T-cell (primary cell): ENCODE data around the gene EFCAB14. TPM values are rescaled to one million over a fixed set of nuclear protein-coding genes. Genes with fewer than 3 reads are reported as not detected.
A peak's percentile ranks its signal among the peaks of the same experiment; 100 is the strongest.

Experiments
- ATAC-seq, 4 experiments: fragments of 200-7000 bp in 3 of 4; fragments of 150-1000 bp in 1 of 4; cut with Tn5 transposase; replicated peaks in 1 of 4; 1 replicate in 3 of 4; 2 replicates in 1 of 4; pipeline ENCODE4 v1.10.0; 2021; ENCODE audit warnings: moderate library complexity in 3 of 4, mild to moderate bottlenecking in 2 of 4, moderate number of reproducible peaks in 1 of 4
- CTCF ChIA-PET, 2 donors: fragments of 300-600 bp; sonication (Branson Sonifier 250); formaldehyde crosslinking; loops; one replicate each; lab custom pipeline; 2022; ENCODE audit warnings: antibody characterized with exemption in 2 of 2; lab: Charles Lee
- POLR2A ChIA-PET, 2 donors: fragments of 300-600 bp; sonication (Branson Sonifier 250); formaldehyde crosslinking; loops; one replicate each; lab custom pipeline; 2022; ENCODE audit warnings: antibody characterized with exemption in 2 of 2; lab: Charles Lee
- DNase-seq, 35 experiments: peaks; one replicate each; pipeline versions ENCODE4 v3.0.0 to v3.0.0-alpha.2; 2013 to 2023
- H3K27ac ChIP-seq: one replicate; pipeline ENCODE4 v1.5.1; 2013; ENCODE audit warnings: low read length
- H3K27me3 ChIP-seq, 2 experiments: replicated peaks in 1 of 2; 1 replicate in 1 of 2; 2 replicates in 1 of 2; pipeline versions ENCODE4 v1.6.1 to v1.7.0; 2013; ENCODE audit warnings: low read length in 1 of 2, mixed read lengths in 1 of 2; ENCODE audit not compliant: control insufficient read depth in 2 of 2, insufficient read depth in 2 of 2; ENCODE audit errors: extremely low read depth in 1 of 2
- H3K36me3 ChIP-seq, 2 donors: 1 replicate in 1 of 2; 2 replicates in 1 of 2; pipeline versions ENCODE4 v1.6.1 to v1.7.0; 2013; ENCODE audit warnings: low read length in 1 of 2; ENCODE audit not compliant: control insufficient read depth in 2 of 2, insufficient read depth in 1 of 2; ENCODE audit errors: extremely low read depth in 1 of 2
- H3K4me1 ChIP-seq, 2 experiments: 1 replicate in 1 of 2; 2 replicates in 1 of 2; pipeline versions ENCODE4 v1.6.1 to v1.7.0; 2013; ENCODE audit warnings: low read length in 2 of 2, mixed read lengths in 1 of 2; ENCODE audit not compliant: insufficient read depth in 2 of 2, control insufficient read depth in 1 of 2; ENCODE audit errors: extremely low read depth in 1 of 2
- H3K4me3 ChIP-seq, 2 donors: 1 replicate in 1 of 2; 2 replicates in 1 of 2; pipeline versions ENCODE4 v1.5.1 to v1.7.0; 2013; ENCODE audit warnings: mild to moderate bottlenecking in 2 of 2, low read length in 1 of 2, moderate library complexity in 1 of 2; ENCODE audit not compliant: control insufficient read depth in 1 of 2; ENCODE audit errors: extremely low read depth in 1 of 2
- H3K9me3 ChIP-seq: 2 replicates; pipeline ENCODE4 v1.7.0; 2013
- H3K27ac Mint-ChIP-seq, 2 donors: one replicate each; pipeline ENCODE4 v1.8.0; 2020 to 2021; ENCODE audit warnings: mild to moderate bottlenecking in 2 of 2, mixed read lengths in 2 of 2
- H3K27me3 Mint-ChIP-seq, 2 donors: one replicate each; pipeline ENCODE4 v1.8.0; 2021 to 2022; ENCODE audit warnings: mixed read lengths in 2 of 2
- H3K36me3 Mint-ChIP-seq: one replicate; pipeline ENCODE4 v1.8.0; 2021; ENCODE audit warnings: mixed read lengths
- H3K4me1 Mint-ChIP-seq, 3 donors: one replicate each; pipeline ENCODE4 v1.8.0; 2020 to 2022; ENCODE audit warnings: mixed read lengths in 3 of 3, mild to moderate bottlenecking in 1 of 3
- H3K4me3 Mint-ChIP-seq, 3 donors: one replicate each; pipeline ENCODE4 v1.8.0; 2020 to 2022; ENCODE audit warnings: mild to moderate bottlenecking in 3 of 3, mixed read lengths in 3 of 3, moderate library complexity in 3 of 3
- H3K9me3 Mint-ChIP-seq, 3 donors: one replicate each; pipeline ENCODE4 v1.8.0; 2020 to 2022; ENCODE audit warnings: mixed read lengths in 3 of 3
- WGBS: methylation state at CpG from one replicate; pipeline ENCODE4 v1.1.5; 2013; ENCODE audit warnings: missing lambda C conversion rate; ENCODE audit not compliant: insufficient coverage; 5-methylcytosine and 5-hydroxymethylcytosine counted together
- total RNA-seq, 35 experiments: library from RNA in 6 of 35; stranded (reverse) in 6 of 35; fragments of 120-200 nt in 1 of 35; gene quantifications; one replicate each; pipeline versions ENCODE4 v1.2.1 to v1.2.4 and lab custom pipeline; 2013 to 2026

Gene EFCAB14
- total RNA-seq, 5 donors from 2014 or later (not counting 1 experiment from before 2014, with no cell fraction given) = 78.0 to 90.2 (median 82.5) TPM

DNA sequence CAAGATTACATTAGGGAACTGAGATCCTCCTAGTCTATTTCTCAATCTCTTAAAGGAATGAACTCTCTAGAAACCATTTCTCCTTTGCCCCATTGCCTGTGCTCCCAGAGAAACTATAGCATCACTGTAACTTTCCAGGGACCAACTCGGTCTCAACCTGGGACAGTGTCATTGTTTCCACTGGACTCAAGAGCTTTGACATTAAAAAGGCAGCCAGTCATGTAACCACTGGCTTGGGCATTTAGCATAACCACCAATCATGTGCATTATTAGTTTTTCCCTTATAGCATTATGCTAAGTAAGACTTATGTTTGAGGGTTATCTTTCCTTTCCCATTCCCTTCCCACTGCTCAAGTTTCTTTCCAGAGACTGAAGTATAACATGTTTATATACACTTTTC, 29.0 kb downstream of the EFCAB14 start:
- DNase-seq = no peak
- H3K36me3 Mint-ChIP-seq = peaks cover 61% of the 10 kb centered on the region
- H3K4me1 ChIP-seq = no peaks in the 10 kb centered on the region
- ATAC-seq = no peak
- H3K9me3 ChIP-seq = no peaks in the 10 kb centered on the region
- 71% methylated on average over 1 of the region's 1 CpG for WGBS
- CTCF ChIA-PET = interaction anchor here in 1 of 2 donors (0.6 kb wide), 1 partner anchor 16 kb away, joined by 3 read pairs; no protein-coding TSS in a partner anchor
- H3K27ac ChIP-seq = no peak overlapping the region
- no peaks in the 10 kb centered on the region for H3K27me3 Mint-ChIP-seq
- no peaks in the 10 kb centered on the region for H3K9me3 Mint-ChIP-seq
- H3K4me3 Mint-ChIP-seq = no peak overlapping the region
- H3K4me1 Mint-ChIP-seq = peaks cover 6 to 17% (median 16%) of the 10 kb centered on the region in 3 donors
- peaks cover 14 to 83% of the 10 kb centered on the region in 2 donors for H3K36me3 ChIP-seq
- POLR2A ChIA-PET = no interaction called here
- peak overlapping the region in 1 of 2 donors; percentile 46 for H3K27ac Mint-ChIP-seq
- H3K27me3 ChIP-seq = no peaks in the 10 kb centered on the region
- H3K4me3 ChIP-seq = no peak overlapping the region

GRCh38 chr1:46689356-46689755, 29.6 kb downstream of the EFCAB14 start:
- Mint-ChIP-seq H3K27me3 (no peaks in the 10 kb centered on the region), H3K27ac (peak overlapping the region in 1 of 2 donors; percentile 4), H3K9me3 (no peaks in the 10 kb centered on the region), H3K4me1 (peaks cover 6 to 17% (median 15%) of the 10 kb centered on the region in 3 donors), H3K36me3 (peaks cover 62% of the 10 kb centered on the region), H3K4me3 (no peak overlapping the region)
- no peak for DNase-seq
- no peak overlapping the region for H3K27ac ChIP-seq
- H3K9me3 ChIP-seq = no peaks in the 10 kb centered on the region
- H3K27me3 ChIP-seq = no peaks in the 10 kb centered on the region
- no peak overlapping the region for H3K4me3 ChIP-seq
- no peaks in the 10 kb centered on the region for H3K4me1 ChIP-seq
- POLR2A ChIA-PET = no interaction called here
- WGBS = no CpG with 5 or more reads among the region's 2 CpGs
- ATAC-seq = no peak
- H3K36me3 ChIP-seq = peaks cover 14 to 88% of the 10 kb centered on the region in 2 donors
- CTCF ChIA-PET = no interaction called here

DNA sequence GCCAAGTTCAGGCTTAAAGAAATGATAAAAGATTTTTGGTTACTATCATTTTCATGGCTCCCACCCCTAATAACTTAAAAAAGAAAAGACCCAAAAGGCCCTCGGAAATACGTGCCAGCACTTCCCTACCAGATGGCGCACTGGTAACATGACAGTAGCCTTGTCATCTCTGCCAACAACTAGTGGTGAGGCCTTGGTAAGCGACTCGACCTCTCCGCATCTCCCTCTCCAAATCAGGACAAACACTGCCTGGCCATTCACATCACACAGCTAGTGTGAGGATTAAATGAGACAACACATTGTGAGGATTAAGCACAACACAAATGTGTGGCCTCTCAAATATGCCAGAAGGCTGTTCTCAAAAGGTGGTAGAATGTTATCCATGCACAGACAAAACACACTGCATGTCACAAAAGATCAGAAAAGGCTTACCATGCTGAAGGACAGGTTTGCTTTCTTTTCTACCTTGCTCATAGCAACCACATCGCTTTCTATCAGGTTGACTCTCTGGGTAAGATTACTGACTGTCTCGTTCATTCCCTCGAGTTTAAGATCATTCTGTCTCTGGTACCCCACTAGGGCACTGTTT, 30.9 kb downstream of the EFCAB14 start:
- 76% methylated on average over 3 of the region's 9 CpGs for WGBS
- Histone ChIP-seq H3K27ac (no peak overlapping the region), H3K27me3 (no peaks in the 10 kb centered on the region), H3K9me3 (no peaks in the 10 kb centered on the region), H3K4me1 (no peaks in the 10 kb centered on the region), H3K4me3 (no peak overlapping the region), H3K36me3 (peaks cover 14 to 97% of the 10 kb centered on the region in 2 donors)
- Mint-ChIP-seq H3K36me3 (peaks cover 72% of the 10 kb centered on the region), H3K9me3 (no peaks in the 10 kb centered on the region), H3K27ac (peak overlapping the region in 1 of 2 donors; percentile 1), H3K27me3 (no peaks in the 10 kb centered on the region), H3K4me1 (peaks cover 5 to 17% (median 13%) of the 10 kb centered on the region in 3 donors), H3K4me3 (no peak overlapping the region)
- ChIA-PET CTCF (no interaction called here), POLR2A (no interaction called here)
- DNase-seq (no peak), ATAC-seq (no peak)

- Mint-ChIP-seq H3K4me3 (peak overlapping the region in 1 of 3 donors; percentile 12), H3K27ac (peak overlapping the region; percentile 37 to 62), H3K36me3 (peaks cover 73% of the 10 kb centered on the region), H3K9me3 (no peaks in the 10 kb centered on the region), H3K4me1 (peaks cover 5 to 17% (median 13%) of the 10 kb centered on the region in 3 donors), H3K27me3 (no peaks in the 10 kb centered on the region)
- Histone ChIP-seq H3K9me3 (no peaks in the 10 kb centered on the region), H3K4me1 (no peaks in the 10 kb centered on the region), H3K27me3 (no peaks in the 10 kb centered on the region), H3K27ac (no peak overlapping the region), H3K4me3 (no peak overlapping the region), H3K36me3 (peaks cover 14 to 97% of the 10 kb centered on the region in 2 donors)
- no CpG with 5 or more reads among the region's 2 CpGs for WGBS
- ChIA-PET POLR2A (interaction anchor here in 1 of 2 donors (0.6 kb wide), 1 partner anchor 15 kb away, joined by 3 read pairs; no protein-coding TSS in a partner anchor), CTCF (no interaction called here)
- DNase-seq (no peak), ATAC-seq (no peak)
Measured at GRCh38 chr1:46687093-46687659, 31.7 kb downstream of the EFCAB14 start.

GRCh38 chr1:46686255-46686654, 32.7 kb downstream of the EFCAB14 start:
- no peaks in the 10 kb centered on the region for H3K4me1 ChIP-seq
- H3K4me3 Mint-ChIP-seq = no peak overlapping the region
- H3K27me3 Mint-ChIP-seq = no peaks in the 10 kb centered on the region
- peaks cover 10 to 97% of the 10 kb centered on the region in 2 donors for H3K36me3 ChIP-seq
- no peaks in the 10 kb centered on the region for H3K9me3 ChIP-seq
- no peak overlapping the region for H3K27ac ChIP-seq
- H3K9me3 Mint-ChIP-seq = no peaks in the 10 kb centered on the region
- no peak overlapping the region for H3K4me3 ChIP-seq
- ChIA-PET POLR2A (interaction anchor here in 1 of 2 donors (1.2 kb wide), 1 partner anchor 12 kb away, joined by 3 read pairs; no protein-coding TSS in a partner anchor), CTCF (no interaction called here)
- H3K4me1 Mint-ChIP-seq = peaks cover 5 to 17% (median 13%) of the 10 kb centered on the region in 3 donors
- H3K27me3 ChIP-seq = no peaks in the 10 kb centered on the region
- DNase-seq (no peak), ATAC-seq (no peak)
- peak overlapping the region; percentile 7 to 60 for H3K27ac Mint-ChIP-seq
- peaks cover 75% of the 10 kb centered on the region for H3K36me3 Mint-ChIP-seq
- WGBS = no CpG with 5 or more reads among the region's 1 CpG

GRCh38 chr1:46684670-46685069, 34.2 kb downstream of the EFCAB14 start:
- peaks cover 5 to 17% (median 13%) of the 10 kb centered on the region in 3 donors for H3K4me1 Mint-ChIP-seq
- Histone ChIP-seq H3K4me3 (no peak overlapping the region), H3K27ac (no peak overlapping the region), H3K36me3 (peaks cover 12 to 91% of the 10 kb centered on the region in 2 donors), H3K27me3 (no peaks in the 10 kb centered on the region), H3K9me3 (no peaks in the 10 kb centered on the region), H3K4me1 (no peaks in the 10 kb centered on the region)
- no CpG with 5 or more reads among the region's 2 CpGs for WGBS
- CTCF ChIA-PET = no interaction called here
- no peaks in the 10 kb centered on the region for H3K27me3 Mint-ChIP-seq
- no peak for ATAC-seq
- peaks cover 83% of the 10 kb centered on the region for H3K36me3 Mint-ChIP-seq
- H3K4me3 Mint-ChIP-seq = no peak overlapping the region
- no peak for DNase-seq
- no peak overlapping the region for H3K27ac Mint-ChIP-seq
- no peaks in the 10 kb centered on the region for H3K9me3 Mint-ChIP-seq
- POLR2A ChIA-PET = interaction anchor here in 1 of 2 donors (1.2 kb wide), 1 partner anchor 11 kb away, joined by 3 read pairs; no protein-coding TSS in a partner anchor
